C4-2B (cell line): Measurements from ENCODE around the gene AGXT2.

Experiments used
- H3K27ac ChIP-seq: fragments of 450-650 bp; 2 replicates; pipeline ENCODE4 v1.5.1; 2017
- ZFX ChIP-seq: fragments of 450-650 bp; IDR thresholded peaks from 2 replicates; pipeline ENCODE4 v1.6.1; 2017
- TF ChIP-seq, protein P1 (sequence below): fragments of 450-650 bp; conservative IDR thresholded peaks from 2 replicates; pipeline ENCODE4 v1.5.1; 2017; ENCODE audit warnings: mild to moderate bottlenecking

Gene AGXT2

DNA sequence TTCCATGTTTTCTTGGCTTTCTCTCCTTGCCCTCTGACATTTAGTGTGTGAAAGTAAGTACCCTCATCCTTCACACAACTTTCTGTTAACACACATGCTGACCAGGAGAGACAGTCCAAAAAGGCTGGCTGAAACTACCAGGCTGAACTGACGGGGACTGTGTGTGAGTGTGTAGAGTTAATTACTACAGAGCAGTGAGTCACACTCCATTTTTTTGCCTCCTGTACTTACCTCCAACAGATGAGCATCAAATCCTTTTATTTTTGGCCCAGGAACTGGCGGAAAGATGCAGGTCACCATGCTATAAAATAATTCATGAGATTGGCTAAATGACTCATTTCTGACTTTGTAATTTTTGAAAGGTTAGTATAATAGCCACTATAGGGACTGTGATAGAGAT lies 20.2 kb upstream of the AGXT2 start:
- TF ChIP-seq, protein P1, sequence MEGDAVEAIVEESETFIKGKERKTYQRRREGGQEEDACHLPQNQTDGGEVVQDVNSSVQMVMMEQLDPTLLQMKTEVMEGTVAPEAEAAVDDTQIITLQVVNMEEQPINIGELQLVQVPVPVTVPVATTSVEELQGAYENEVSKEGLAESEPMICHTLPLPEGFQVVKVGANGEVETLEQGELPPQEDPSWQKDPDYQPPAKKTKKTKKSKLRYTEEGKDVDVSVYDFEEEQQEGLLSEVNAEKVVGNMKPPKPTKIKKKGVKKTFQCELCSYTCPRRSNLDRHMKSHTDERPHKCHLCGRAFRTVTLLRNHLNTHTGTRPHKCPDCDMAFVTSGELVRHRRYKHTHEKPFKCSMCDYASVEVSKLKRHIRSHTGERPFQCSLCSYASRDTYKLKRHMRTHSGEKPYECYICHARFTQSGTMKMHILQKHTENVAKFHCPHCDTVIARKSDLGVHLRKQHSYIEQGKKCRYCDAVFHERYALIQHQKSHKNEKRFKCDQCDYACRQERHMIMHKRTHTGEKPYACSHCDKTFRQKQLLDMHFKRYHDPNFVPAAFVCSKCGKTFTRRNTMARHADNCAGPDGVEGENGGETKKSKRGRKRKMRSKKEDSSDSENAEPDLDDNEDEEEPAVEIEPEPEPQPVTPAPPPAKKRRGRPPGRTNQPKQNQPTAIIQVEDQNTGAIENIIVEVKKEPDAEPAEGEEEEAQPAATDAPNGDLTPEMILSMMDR, result no peak
- no peak for TF ChIP-seq ZFX

DNA sequence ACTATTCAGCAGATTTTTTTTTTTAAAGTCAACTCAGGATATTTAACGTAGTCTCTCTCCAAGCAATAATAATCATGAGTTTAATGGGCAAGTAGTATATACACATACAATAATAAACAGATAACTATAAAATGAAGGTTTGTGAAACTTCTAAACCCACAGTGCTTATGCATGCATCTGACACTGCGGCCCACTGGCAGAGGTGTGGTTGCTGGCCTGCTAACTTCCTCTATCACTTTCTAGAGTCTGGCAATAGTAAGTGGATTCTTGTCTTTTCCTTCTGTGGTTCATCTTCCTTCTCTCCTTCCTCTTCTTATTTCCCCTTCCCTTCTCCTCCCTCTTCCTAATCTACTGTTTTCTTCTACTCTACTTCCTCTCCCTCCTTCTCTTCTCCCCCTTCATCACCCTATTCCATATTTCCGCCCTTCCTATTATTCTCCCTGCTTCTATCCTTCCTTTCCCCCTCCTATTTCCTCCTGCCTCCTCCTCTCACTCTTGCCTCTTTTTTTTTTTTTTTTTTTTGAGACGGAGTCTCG lies 18.6 kb upstream of the AGXT2 start:
- H3K27ac ChIP-seq, result no peak overlapping the region
- TF ChIP-seq ZFX, result no peak
- TF ChIP-seq, protein P1, result no peak

More for the DNA sequence above, 20.2 kb upstream of the AGXT2 start:
- H3K27ac ChIP-seq, result no peak overlapping the region

DNA sequence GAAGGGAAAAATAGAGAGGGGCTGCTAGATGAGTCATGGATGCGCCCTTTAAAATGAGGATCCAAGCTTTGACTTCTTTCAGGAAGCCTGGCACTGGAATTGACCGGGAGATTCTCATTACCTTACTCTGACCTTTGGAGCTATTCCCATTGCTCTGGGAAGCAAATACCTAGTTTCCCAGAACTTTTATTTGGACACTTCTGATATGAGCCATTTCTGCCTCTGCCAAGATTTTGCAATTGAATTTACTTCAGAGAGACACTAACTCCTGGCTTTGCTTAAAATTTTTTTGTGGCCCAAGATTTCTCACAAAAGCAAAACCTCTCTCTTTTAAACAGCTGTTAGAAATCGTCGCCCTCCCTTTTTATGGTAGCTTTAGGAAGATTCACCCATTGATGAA lies 15.7 kb upstream of the AGXT2 start:
- H3K27ac ChIP-seq, result no peak overlapping the region
- TF ChIP-seq, protein P1, result no peak
- TF ChIP-seq ZFX, result no peak

DNA sequence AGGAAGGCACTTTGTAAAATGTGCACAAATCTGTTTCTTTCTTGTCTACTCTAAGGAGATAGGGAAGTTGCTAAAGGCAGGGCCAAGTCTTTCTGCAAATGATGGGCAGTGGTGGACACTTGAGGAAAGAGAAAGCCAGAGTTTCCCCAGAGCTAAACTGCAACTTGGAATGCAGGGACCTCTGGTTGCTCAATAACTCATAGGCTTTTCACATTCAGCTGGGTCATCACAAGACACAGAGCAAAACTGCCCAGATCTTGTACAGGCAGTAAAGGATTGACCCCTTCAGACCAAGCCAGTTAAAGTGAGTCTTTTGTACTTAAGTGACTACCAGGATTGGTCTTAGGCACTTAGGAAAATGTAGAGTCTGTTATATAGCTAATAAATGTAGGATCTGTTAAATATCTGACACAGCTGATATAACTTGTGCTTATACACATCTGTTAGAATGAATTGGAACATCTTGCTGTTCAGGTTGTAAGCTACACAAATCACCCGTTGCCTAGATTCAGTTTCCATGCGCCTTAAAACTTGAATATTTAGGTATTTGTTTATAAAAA lies 13.5 kb upstream of the AGXT2 start:
- no peak for TF ChIP-seq ZFX
- H3K27ac ChIP-seq, result no peak overlapping the region

DNA sequence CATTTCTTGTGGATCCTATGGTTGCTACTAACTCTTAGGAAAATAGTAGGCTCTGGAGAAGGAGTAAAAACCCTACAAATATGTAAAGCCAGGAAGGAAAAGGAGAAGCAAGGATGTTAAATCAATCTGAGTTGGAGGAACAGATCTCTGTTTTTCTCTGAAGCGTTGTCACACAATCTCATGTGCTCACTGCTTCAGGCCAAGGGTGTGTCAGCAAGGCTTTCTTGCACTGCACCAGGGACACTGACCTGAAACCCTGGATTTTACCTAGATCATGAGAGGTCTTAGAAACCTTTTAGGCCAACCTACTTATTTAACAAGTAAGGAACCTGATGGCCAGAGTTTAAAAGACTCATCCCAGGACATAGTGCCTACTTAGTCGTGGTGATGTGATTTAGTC lies 12.5 kb upstream of the AGXT2 start:
- TF ChIP-seq ZFX, result no peak
- TF ChIP-seq, protein P1, result no peak
- no peak overlapping the region for H3K27ac ChIP-seq

DNA sequence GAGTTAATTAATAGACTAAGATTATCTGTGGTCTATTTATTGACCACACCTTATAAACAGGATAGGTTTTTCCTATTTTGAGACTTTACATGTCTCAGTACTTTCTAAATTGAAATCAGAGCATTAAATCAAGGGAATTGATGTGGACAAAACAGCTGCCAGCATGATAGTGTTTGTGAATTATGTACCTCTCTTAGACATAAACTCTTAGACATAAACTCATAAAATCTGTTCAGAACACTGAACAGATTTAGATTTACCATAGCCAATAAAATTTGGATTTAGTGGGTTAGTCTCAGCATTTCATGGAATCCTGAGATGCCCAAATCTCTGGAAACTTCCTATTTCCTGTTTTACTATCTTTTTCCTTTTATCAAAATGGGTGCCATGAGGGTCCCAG lies 11.5 kb upstream of the AGXT2 start:
- TF ChIP-seq, protein P1, result no peak
- TF ChIP-seq ZFX, result no peak
- H3K27ac ChIP-seq, result no peak overlapping the region

DNA sequence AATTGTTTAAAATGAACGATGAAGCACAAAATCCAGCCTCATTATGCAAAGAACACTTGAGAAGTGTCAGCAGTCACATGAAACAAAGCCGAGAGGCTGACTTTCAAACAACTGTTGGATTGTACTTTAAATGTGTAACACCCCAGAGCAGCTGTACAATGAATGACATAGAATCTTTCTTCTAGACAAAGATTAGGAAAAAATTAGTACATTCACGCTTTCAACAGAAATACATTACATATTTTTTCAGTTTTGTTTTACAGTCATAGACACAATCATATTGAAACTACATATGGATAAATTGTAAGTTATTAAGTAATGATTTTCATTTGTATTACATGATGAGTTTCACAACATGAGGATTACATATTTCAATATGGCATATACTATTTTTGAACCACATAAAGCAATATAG lies 10.6 kb upstream of the AGXT2 start:
- H3K27ac ChIP-seq, result no peak overlapping the region
- TF ChIP-seq, protein P1, result no peak
- no peak for TF ChIP-seq ZFX

DNA sequence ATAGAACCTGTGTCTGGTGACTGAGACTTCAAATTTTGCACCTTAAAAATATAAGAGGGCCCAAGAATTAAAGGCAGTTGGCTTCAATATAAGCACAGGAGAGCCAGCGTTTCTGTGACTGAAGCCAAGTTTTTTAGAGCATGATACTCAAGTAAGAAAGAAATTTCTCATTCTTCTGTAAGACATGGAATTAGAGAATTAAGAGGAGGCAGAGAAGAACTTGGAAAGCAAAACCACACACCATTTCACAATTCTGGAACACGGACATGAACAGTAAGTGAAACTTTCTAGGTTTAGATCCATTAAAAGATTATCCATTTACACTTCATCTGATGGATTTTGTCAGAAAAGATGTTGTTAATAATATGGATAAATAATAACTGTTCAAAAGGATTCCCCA lies 8.9 kb upstream of the AGXT2 start:
- H3K27ac ChIP-seq, result no peak overlapping the region
- TF ChIP-seq, protein P1, result no peak
- TF ChIP-seq ZFX, result no peak
